ENCODE data around the gene GSTO2.

GSTO2 gene

DNA sequence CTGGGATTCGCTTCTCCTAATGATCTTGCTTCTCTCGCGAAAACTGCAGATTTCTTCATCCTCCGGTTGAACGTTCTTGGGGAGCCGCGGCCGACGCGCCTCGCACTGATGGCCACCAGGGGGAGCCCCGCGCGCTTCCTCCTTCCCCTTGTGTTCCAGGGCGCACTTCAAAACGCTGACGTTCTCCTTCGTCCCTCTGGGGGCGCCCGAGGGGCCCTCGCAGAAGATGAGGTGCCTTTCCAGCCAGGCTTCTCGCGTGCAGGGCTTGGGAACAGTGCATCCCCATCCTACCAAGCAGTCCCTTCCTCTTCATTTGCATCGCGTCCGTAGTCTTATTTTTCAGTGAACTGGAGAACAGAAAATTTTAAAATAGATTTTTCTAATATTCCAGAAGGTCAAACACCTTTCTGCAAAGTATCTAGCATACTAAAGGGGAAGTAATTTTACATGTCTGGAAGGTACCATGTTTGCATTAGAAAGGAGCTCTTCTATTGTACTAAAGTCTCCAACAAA is 22.5 kb downstream of the GSTO2 start:
- no peaks in the 10 kb centered on the region for H3F3A ChIP-seq (ENCODE audit: low read depth)
- no peaks in the 10 kb centered on the region for H3K79me2 ChIP-seq (ENCODE audit: insufficient read depth, low read length)
- H3K9me3 ChIP-seq (ENCODE audit: insufficient read depth, low read depth, low read length): no peaks in the 10 kb centered on the region
- peak overlapping the region; percentile 27 for H3K4me3 ChIP-seq (ENCODE audit: low read length, poor library complexity, severe bottlenecking)
- no peaks in the 10 kb centered on the region for H3K4me1 ChIP-seq (ENCODE audit: insufficient read depth, low read length, poor library complexity, severe bottlenecking)
- no peaks in the 10 kb centered on the region for H4K20me1 ChIP-seq (ENCODE audit: insufficient read depth, low read length, poor library complexity, severe bottlenecking)
- H3K4me2 ChIP-seq (ENCODE audit: low read depth, low read length, poor library complexity, severe bottlenecking): peak overlapping the region; percentile 36
- H3K36me3 ChIP-seq (ENCODE audit: insufficient read depth, low read length): no peaks in the 10 kb centered on the region
- H3K9me2 ChIP-seq (replicated peaks; ENCODE audit: low read depth, low read length): no peaks in the 10 kb centered on the region
- no peaks in the 10 kb centered on the region for H3K27me3 ChIP-seq (ENCODE audit: insufficient read depth, low read length, poor library complexity, severe bottlenecking)
- no peak overlapping the region for H3K9ac ChIP-seq (ENCODE audit: low read depth, low read length, poor library complexity, severe bottlenecking)
- TF ChIP-seq, protein P1, sequence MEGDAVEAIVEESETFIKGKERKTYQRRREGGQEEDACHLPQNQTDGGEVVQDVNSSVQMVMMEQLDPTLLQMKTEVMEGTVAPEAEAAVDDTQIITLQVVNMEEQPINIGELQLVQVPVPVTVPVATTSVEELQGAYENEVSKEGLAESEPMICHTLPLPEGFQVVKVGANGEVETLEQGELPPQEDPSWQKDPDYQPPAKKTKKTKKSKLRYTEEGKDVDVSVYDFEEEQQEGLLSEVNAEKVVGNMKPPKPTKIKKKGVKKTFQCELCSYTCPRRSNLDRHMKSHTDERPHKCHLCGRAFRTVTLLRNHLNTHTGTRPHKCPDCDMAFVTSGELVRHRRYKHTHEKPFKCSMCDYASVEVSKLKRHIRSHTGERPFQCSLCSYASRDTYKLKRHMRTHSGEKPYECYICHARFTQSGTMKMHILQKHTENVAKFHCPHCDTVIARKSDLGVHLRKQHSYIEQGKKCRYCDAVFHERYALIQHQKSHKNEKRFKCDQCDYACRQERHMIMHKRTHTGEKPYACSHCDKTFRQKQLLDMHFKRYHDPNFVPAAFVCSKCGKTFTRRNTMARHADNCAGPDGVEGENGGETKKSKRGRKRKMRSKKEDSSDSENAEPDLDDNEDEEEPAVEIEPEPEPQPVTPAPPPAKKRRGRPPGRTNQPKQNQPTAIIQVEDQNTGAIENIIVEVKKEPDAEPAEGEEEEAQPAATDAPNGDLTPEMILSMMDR (conservative IDR thresholded peaks at IDR 0.05; ENCODE audit: low read length): peak; percentile 100
- no peak for TF ChIP-seq EZH2phosphoT487 (IDR thresholded peaks at IDR 0.05; ENCODE audit: borderline replicate concordance)
- H2AFZ ChIP-seq (ENCODE audit: low read length): peak overlapping the region; percentile 80

DNA sequence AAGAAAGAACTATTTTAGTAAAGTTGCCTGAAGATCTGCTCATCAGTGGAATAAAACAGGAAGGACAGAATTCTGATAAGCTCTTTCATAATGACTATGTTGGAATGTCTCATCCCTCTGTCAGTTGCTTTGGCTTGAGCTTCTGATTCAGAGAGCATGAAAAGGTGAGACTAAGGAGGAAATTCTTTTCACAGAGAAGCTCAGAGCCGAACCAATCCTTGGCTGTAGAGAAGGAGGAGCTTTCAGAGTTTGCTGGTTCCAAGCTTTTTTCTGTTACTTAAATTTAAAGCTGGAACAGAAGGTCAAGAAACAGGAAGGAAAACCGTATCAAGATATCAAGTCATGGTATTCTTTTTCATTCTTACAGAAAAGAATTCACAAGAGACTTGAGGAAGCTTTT is 24.0 kb downstream of the GSTO2 start:
- TF ChIP-seq, protein P1 (conservative IDR thresholded peaks at IDR 0.05; ENCODE audit: low read length): no peak
- no peak for TF ChIP-seq EZH2phosphoT487 (IDR thresholded peaks at IDR 0.05; ENCODE audit: borderline replicate concordance)
- Histone ChIP-seq H3K36me3 (ENCODE audit: insufficient read depth, low read length) (no peaks in the 10 kb centered on the region), H3K4me3 (ENCODE audit: low read length, poor library complexity, severe bottlenecking) (no peak overlapping the region), H3K27me3 (ENCODE audit: insufficient read depth, low read length, poor library complexity, severe bottlenecking) (no peaks in the 10 kb centered on the region), H2AFZ (ENCODE audit: low read length) (peak overlapping the region; percentile 51; the same call in 1 of the 2 replicates), H4K20me1 (ENCODE audit: insufficient read depth, low read length, poor library complexity, severe bottlenecking) (no peaks in the 10 kb centered on the region), H3K4me1 (ENCODE audit: insufficient read depth, low read length, poor library complexity, severe bottlenecking) (peaks cover 2% of the 10 kb centered on the region), H3F3A (ENCODE audit: low read depth) (no peaks in the 10 kb centered on the region), H3K9me2 (replicated peaks; ENCODE audit: low read depth, low read length) (no peaks in the 10 kb centered on the region), H3K4me2 (ENCODE audit: low read depth, low read length, poor library complexity, severe bottlenecking) (no peak overlapping the region), H3K9ac (ENCODE audit: low read depth, low read length, poor library complexity, severe bottlenecking) (no peak overlapping the region), H3K79me2 (ENCODE audit: insufficient read depth, low read length) (no peaks in the 10 kb centered on the region), H3K9me3 (ENCODE audit: insufficient read depth, low read depth, low read length) (no peaks in the 10 kb centered on the region)

DNA sequence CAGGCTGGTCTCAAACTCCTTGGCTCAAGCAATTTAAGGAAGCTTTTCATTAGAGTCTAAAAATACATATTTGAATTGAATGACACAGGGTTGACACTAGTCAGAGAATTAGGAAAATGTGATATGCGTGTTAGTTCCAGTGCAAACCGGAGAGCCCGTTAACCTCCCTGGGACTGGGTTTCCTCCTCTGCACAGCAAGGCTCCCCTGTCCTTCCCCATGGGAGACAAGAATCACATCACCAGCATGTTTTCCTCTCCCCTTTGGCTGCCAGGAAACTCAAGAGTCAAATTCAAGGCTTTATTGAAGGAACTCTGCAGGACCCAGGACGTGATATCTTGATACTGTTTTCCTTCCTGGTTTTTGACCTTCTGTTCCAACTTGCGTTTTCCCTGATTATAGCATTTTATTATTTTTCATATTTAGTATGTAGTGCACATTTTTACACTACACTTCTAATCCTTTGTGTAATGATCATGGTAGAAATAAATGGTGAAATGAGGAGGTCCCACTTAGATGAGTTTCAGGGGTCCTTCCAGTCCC is 24.9 kb downstream of the GSTO2 start:
- Histone ChIP-seq H4K20me1 (ENCODE audit: insufficient read depth, low read length, poor library complexity, severe bottlenecking) (no peaks in the 10 kb centered on the region), H3K4me1 (ENCODE audit: insufficient read depth, low read length, poor library complexity, severe bottlenecking) (peaks cover 2% of the 10 kb centered on the region), H3K4me2 (ENCODE audit: low read depth, low read length, poor library complexity, severe bottlenecking) (no peak overlapping the region), H3K79me2 (ENCODE audit: insufficient read depth, low read length) (no peaks in the 10 kb centered on the region), H3K9me3 (ENCODE audit: insufficient read depth, low read depth, low read length) (no peaks in the 10 kb centered on the region), H3K4me3 (ENCODE audit: low read length, poor library complexity, severe bottlenecking) (no peak overlapping the region), H3K9ac (ENCODE audit: low read depth, low read length, poor library complexity, severe bottlenecking) (no peak overlapping the region), H3K36me3 (ENCODE audit: insufficient read depth, low read length) (no peaks in the 10 kb centered on the region), H2AFZ (ENCODE audit: low read length) (no peak overlapping the region), H3K9me2 (replicated peaks; ENCODE audit: low read depth, low read length) (no peaks in the 10 kb centered on the region), H3F3A (ENCODE audit: low read depth) (no peaks in the 10 kb centered on the region), H3K27me3 (ENCODE audit: insufficient read depth, low read length, poor library complexity, severe bottlenecking) (no peaks in the 10 kb centered on the region)
- TF ChIP-seq, protein P1 (conservative IDR thresholded peaks at IDR 0.05; ENCODE audit: low read length): no peak
- TF ChIP-seq EZH2phosphoT487 (IDR thresholded peaks at IDR 0.05; ENCODE audit: borderline replicate concordance): no peak

Data from Loucy (cell line).